Heart right ventricle (tissue), 16 donors: ENCODE measurements around the gene ZNF202. TPM values are rescaled to one million over a fixed set of nuclear protein-coding genes. Genes with fewer than 3 reads are reported as not detected.

Experiments used
- ATAC-seq, 8 donors: fragments of 200-7000 bp; cut with Tn5 transposase; one replicate each; pipeline ENCODE4 v1.9.1; 2020; ENCODE audit warnings: mild to moderate bottlenecking in 8 of 8, moderate library complexity in 8 of 8, moderate number of reproducible peaks in 1 of 8
- DNase-seq, 2 donors: peaks; one replicate each; pipeline ENCODE4 v3.0.0-alpha.2; 2020
- H3K27ac ChIP-seq, 10 donors: fragments of 200-600 bp; sonication (generic) in 2 of 10; one replicate each; pipeline versions ENCODE4 v1.5.0 to v1.8.0; 2020 to 2022; ENCODE audit warnings: mild to moderate bottlenecking in 3 of 10
- H3K27me3 ChIP-seq, 7 donors: fragments of 200-600 bp; one replicate each; pipeline ENCODE4 v1.8.0; 2021 to 2022; ENCODE audit warnings: mild to moderate bottlenecking in 2 of 7
- H3K36me3 ChIP-seq, 9 donors: fragments of 200-600 bp; sonication (generic) in 1 of 9; one replicate each; pipeline versions ENCODE4 v1.5.0 to v1.8.0; 2020 to 2022; ENCODE audit warnings: mild to moderate bottlenecking in 2 of 9
- H3K4me1 ChIP-seq, 9 donors: fragments of 200-600 bp; sonication (generic) in 1 of 9; one replicate each; pipeline versions ENCODE4 v1.5.0 to v1.8.0; 2020 to 2022; ENCODE audit warnings: mild to moderate bottlenecking in 4 of 9
- H3K4me3 ChIP-seq, 10 donors: fragments of 200-600 bp; sonication (generic) in 2 of 10; one replicate each; pipeline versions ENCODE4 v1.5.0 to v1.8.0; 2020 to 2022; ENCODE audit warnings: mild to moderate bottlenecking in 7 of 10, moderate library complexity in 2 of 10
- H3K9me3 ChIP-seq, 11 donors: fragments of 200-600 bp in 10 of 11; sonication (generic) in 2 of 11; one replicate each; pipeline versions ENCODE4 v1.5.0 to v1.8.0; 2013 to 2022; ENCODE audit warnings: mild to moderate bottlenecking in 2 of 11, control low read depth in 1 of 11, moderate library complexity in 1 of 11
- CTCF ChIP-seq, 9 donors: fragments of 200-600 bp; sonication (generic) in 2 of 9; IDR thresholded peaks; one replicate each; pipeline versions ENCODE4 v1.5.0 to v1.8.0; 2021 to 2022; ENCODE audit warnings: antibody characterized with exemption in 9 of 9, mild to moderate bottlenecking in 5 of 9, moderate library complexity in 1 of 9
- whole genome bisulfite sequencing, 2 donors: extraction: QIAGEN DNeasy Blood & Tissue Kit; methylation state at CpG; one replicate each; pipeline ENCODE4 v1.1.7; 2013; ENCODE audit warnings: inconsistent platforms in 1 of 2; 5-methylcytosine and 5-hydroxymethylcytosine counted together
- intact Hi-C, 10 donors: fragments of 100-400 bp; cut with DNase I; formaldehyde crosslinking; loops; one replicate each; pipeline versions ENCODE4 v1.11.1 to v1.14.2; 2022
- polyA plus RNA-seq, 2 donors: library from polyadenylated mRNA; stranded (reverse); fragments of 200-250 nt; gene quantifications; one replicate each; pipeline ENCODE4 v1.2.3, GENCODE V29; 2013
- total RNA-seq, 10 donors: library from RNA; stranded (reverse); fragmentation: NEBNext Ultra II Directional in 3 of 10; extraction: Animal tissue kit (Norgen Biotek cat#: 25700) in 3 of 10; gene quantifications; one replicate each; pipeline versions ENCODE4 v1.2.1 to v1.2.4, GENCODE V29; 2021 to 2023
- donor health status: Arrhythmogenic right ventricular cardiomyopathy.
- donor health status: ischemic (EF 13 %, LVEDD 7.1; RV severe dilation, severe dysfunction).
- donor health status: healthy with polysubstance abuse.
- donor health status: DM: no; HTN: yes; CAD: no.
- donor health status: DM: no; HTN: no; CAD: no.
- donor health status: ischemic (EF 25% LVEDD 6.9; RV normal size, moderate dysfunction).
- donor health status: ischemic (EF 25% LVEDD 5.7; RV mildly dilated, moderate dysfunction).
- donor health status: healthy.
- donor health status: DM: yes; HTN: yes; CAD: no.
- donor health status: Ischemic cardiomyopathy.
- donor health status: ischemic (EF 35%, LVEDD 5.7; RV mildly dilated, moderate dysfunction).
- donor health status: nonischemic (EF 11% LVEDD 7.7; RV severe dilation, severe dysfunction).
- donor health status: DM: yes; HTN: yes; CAD: no.
- donor health status: PGD.
- donor health status: ischemic (EF 29% LVEDD 5.4; RV normal size, mild dysfunction).
- donor health status: nonischemic (EF 23%, LVEDD 6.1; RV moderate dilation, normal function).

The ZNF202 gene
- total and polyA plus RNA-seq, 12 donors, result 3.8 to 6.0 (median 4.2) TPM

GRCh38 chr11:123702696-123703095 lies 38.8 kb downstream of the ZNF202 start:
- WGBS, 2 donors, result 51 to 60% methylated on average over 2 of the region's 2 CpGs
- TF ChIP-seq CTCF (IDR thresholded peaks at IDR 0.05), result no peak
- H3K4me3 ChIP-seq, result no peak overlapping the region
- no peak overlapping the region for H3K27ac ChIP-seq
- intact Hi-C loops, result loop anchor here in 4 of 10 donors (5.0 to 10.0 kb wide), 3 partner anchors 50 to 188 kb away; partner anchors contain the start of gene SCN3B (in 1 of the 4)
- H3K9me3 ChIP-seq, result no peaks in the 10 kb centered on the region
- peaks cover 0 to 1% (median 0%) of the 10 kb centered on the region in 7 donors for H3K27me3 ChIP-seq
- no peak for DNase-seq
- no peak for ATAC-seq
- H3K36me3 ChIP-seq, result no peaks in the 10 kb centered on the region
- peaks cover 0 to 11% (median 4%) of the 10 kb centered on the region in 9 donors for H3K4me1 ChIP-seq

GRCh38 chr11:123702139-123702538 lies 39.3 kb downstream of the ZNF202 start:
- ATAC-seq (peak in 4 of 8 donors; percentile 44 to 62 (median 56)), DNase-seq (peak; percentile 6 to 17)
- intact Hi-C loops, result loop anchor here in 4 of 10 donors (5.0 to 10.0 kb wide), 3 partner anchors 50 to 187 kb away; partner anchors contain the start of gene SCN3B (in 1 of the 4)
- Histone ChIP-seq H3K36me3 (no peaks in the 10 kb centered on the region), H3K9me3 (no peaks in the 10 kb centered on the region), H3K27me3 (peaks cover 0 to 7% (median 0%) of the 10 kb centered on the region in 7 donors), H3K4me3 (no peak overlapping the region), H3K27ac (no peak overlapping the region), H3K4me1 (peaks cover 0 to 11% (median 4%) of the 10 kb centered on the region in 9 donors)
- no peak for TF ChIP-seq CTCF (IDR thresholded peaks at IDR 0.05)
- WGBS, 2 donors, result 35 to 41% methylated on average over 9 of the region's 9 CpGs

- Histone ChIP-seq H3K9me3 (no peaks in the 10 kb centered on the region), H3K4me3 (no peak overlapping the region), H3K36me3 (no peaks in the 10 kb centered on the region), H3K4me1 (peaks cover 0 to 11% (median 4%) of the 10 kb centered on the region in 9 donors), H3K27ac (no peak overlapping the region), H3K27me3 (peaks cover 0 to 7% (median 0%) of the 10 kb centered on the region in 7 donors)
- WGBS, 2 donors, result 83 to 84% methylated on average over 3 of the region's 3 CpGs
- DNase-seq, result no peak
- intact Hi-C loops, result loop anchor here in 4 of 10 donors (5.0 to 10.0 kb wide), 3 partner anchors 48 to 186 kb away; partner anchors contain the start of gene SCN3B (in 1 of the 4)
- ATAC-seq, result no peak
- TF ChIP-seq CTCF (IDR thresholded peaks at IDR 0.05), result no peak
Measured at GRCh38 chr11:123700772-123701171, 40.7 kb downstream of the ZNF202 start.

- Histone ChIP-seq H3K27ac (no peak overlapping the region), H3K9me3 (no peaks in the 10 kb centered on the region), H3K4me1 (peaks cover 0 to 11% (median 4%) of the 10 kb centered on the region in 9 donors), H3K27me3 (peaks cover 0 to 25% (median 10%) of the 10 kb centered on the region in 7 donors), H3K4me3 (no peak overlapping the region), H3K36me3 (no peaks in the 10 kb centered on the region)
- TF ChIP-seq CTCF (IDR thresholded peaks at IDR 0.05), result no peak
- DNase-seq (no peak), ATAC-seq (no peak)
- WGBS, 2 donors, result 29 to 39% methylated on average over 2 of the region's 2 CpGs
- intact Hi-C loops, result loop anchor here in 1 of 10 donors (5.0 kb wide), 1 partner anchor 61 kb away; no protein-coding TSS in a partner anchor
Measured at GRCh38 chr11:123698546-123699127, 42.8 kb downstream of the ZNF202 start.
